LNCAP (cell line): Measurements from ENCODE around the gene MYO1G.

Source experiments
- TF ChIP-seq, protein P1 (sequence below): fragments of 450-650 bp; IDR thresholded peaks from 2 replicates; pipeline ENCODE4 v1.5.1; 2017; ENCODE audit warnings: mild to moderate bottlenecking

Gene MYO1G

DNA sequence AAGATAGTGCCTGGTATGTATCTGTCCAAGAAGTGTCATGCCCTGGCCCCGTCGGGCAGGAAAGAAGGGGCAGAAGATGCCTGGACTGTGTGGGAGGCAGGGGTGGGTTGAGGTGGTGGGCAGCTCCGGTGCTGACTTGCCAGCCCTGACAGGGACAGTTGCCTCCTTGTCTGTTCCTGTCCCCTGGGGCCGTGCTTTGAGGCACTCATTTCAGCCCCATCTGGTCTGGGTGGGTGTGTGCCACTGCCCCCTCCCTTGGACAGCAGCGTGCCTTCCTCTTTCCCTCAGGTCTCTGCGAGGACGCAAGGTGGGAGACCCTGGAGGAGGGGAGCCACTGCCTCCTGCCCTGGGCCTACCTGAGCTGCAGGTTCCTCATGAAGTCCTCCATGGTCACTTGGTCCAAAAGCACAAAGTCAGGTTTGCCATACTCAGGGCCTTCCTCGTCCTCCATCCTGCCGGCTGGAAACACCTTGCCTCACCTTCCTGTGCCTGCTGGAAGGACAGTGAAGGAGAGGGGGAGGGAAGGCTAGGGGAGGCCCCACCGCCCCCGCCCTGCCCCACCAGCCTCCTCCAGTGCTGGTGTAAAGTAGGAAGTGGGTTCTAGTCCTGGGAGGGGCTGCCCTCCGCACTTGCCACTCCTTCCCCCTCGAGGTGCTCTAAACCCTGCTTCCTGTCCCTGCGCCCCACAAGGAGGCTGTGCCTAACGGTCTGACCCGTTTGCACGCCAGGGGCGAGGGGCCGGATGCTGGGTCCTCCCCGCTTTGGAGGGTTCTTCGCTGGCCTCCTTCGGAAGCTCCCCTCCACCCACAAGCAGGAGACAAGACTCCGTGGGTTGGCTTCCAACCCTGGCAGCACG lies at the start of gene MYO1G:
MYO1G (minus strand) TSS at position 505 of the 856 bp plus-strand sequence; CDS start at position 451, 54 bp downstream.
- TF ChIP-seq, protein P1, sequence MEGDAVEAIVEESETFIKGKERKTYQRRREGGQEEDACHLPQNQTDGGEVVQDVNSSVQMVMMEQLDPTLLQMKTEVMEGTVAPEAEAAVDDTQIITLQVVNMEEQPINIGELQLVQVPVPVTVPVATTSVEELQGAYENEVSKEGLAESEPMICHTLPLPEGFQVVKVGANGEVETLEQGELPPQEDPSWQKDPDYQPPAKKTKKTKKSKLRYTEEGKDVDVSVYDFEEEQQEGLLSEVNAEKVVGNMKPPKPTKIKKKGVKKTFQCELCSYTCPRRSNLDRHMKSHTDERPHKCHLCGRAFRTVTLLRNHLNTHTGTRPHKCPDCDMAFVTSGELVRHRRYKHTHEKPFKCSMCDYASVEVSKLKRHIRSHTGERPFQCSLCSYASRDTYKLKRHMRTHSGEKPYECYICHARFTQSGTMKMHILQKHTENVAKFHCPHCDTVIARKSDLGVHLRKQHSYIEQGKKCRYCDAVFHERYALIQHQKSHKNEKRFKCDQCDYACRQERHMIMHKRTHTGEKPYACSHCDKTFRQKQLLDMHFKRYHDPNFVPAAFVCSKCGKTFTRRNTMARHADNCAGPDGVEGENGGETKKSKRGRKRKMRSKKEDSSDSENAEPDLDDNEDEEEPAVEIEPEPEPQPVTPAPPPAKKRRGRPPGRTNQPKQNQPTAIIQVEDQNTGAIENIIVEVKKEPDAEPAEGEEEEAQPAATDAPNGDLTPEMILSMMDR: no peak

DNA sequence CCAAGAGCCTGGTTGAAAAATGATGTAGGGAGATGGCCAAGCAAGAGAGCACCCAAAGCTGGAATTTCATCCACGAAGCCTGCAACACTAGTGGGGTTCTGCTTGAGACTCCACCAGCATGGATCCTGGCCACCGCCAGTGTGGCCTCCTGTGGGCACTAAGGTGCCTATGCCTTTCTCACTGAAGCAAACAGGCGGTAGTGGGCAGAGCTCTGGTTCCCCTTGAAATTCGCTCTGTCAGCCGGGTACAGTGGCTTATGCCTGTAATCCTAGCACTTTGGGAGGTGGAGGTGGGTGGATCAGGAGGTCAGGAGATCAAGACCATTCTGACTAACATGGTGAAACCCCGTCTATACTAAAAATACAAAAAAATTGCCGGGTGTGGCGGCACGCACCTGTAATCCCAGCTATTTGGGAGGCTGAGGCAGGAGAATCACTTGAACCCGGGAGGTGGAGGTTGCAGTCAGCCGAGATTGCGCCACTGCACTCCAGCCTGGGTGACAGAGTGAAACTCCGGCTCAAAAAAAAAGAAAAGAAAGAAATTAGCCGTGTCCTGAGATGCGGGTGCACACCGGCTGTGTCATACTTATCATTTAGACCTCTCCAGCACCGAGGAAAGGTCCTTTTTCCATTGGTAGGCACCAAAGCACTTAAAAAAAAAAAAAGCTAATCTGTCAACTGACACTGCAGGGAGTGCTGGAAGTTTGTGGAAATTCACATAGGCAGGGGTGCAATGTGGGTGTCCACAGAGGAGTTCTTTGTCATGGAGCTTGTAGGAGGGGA lies 49.5 kb upstream of the MYO1G start:
- TF ChIP-seq, protein P1: no peak

DNA sequence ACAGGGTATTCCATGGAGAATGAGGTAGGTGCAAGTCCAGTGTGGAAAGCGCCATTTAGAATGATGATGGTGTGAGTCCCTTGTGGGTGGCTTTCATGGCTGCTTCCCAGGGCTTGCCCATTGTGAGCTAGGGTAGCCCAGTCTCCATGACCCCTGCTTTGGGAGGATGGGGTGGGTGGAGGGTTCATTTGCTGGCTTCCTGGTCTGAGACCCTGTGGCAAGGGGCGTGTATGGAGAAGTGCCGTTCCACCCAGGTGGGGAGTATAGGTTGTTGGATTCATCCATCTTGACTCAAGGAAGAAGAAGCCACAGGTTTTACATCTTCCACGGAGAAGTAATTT lies 48.9 kb upstream of the MYO1G start:
- TF ChIP-seq, protein P1: no peak

DNA sequence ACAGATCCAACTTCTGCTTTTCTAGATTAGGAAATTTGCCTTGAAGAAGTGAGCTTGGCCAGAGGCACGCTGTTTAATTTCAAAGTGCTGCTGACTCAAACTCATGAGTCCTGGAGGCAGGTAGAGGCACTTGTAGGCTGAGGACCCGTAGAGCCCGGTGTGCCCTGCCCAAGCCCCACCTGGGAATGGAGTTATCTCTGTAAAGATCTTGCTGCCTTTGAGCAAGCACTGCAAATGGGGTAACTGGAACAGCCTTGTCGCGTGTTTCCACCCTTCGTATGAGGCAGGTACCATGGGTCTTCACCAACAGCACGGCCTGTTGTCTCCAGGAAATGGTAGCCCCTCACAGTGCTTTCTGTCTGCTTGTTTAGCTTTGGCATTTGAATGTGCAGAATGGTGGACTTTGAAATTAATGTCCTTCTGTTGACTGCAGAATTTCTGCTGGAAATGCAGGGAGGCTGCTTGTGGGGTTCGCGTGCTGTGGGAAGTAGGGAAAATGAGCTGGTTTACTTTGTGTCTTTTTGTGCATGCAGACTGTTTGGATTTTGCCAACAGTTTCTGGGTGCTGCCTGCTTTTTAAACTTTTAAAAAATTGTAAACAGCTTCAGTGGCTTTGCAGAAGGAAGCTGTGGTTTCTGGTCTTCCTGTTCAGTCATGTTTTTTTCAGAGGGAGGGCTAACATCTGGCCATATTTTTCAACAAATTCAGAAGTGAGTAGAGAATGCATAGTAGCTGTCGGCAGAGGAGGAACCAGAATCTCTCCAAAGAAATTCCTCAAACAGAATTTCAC lies 48.4 kb upstream of the MYO1G start:
- TF ChIP-seq, protein P1: no peak

DNA sequence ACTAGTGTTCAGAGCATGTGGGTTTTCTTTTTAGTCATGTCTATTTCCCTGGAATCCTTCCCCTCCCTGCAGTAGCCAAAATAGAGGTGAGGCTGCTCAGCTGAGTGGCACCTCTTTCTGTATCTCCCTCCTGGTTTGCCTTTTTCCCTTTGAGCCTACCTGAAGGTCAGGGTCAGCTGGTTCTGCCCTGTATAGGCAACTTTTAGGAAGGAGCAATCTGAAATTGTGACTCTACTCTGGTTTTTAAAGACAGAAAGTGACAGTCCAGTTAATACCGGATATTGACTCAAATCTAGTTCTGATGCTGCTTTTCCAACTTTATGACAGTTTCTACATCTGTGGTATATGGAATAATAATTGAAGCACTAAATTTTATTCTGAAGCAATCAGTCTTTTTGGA lies 47.2 kb upstream of the MYO1G start:
- TF ChIP-seq, protein P1: no peak

DNA sequence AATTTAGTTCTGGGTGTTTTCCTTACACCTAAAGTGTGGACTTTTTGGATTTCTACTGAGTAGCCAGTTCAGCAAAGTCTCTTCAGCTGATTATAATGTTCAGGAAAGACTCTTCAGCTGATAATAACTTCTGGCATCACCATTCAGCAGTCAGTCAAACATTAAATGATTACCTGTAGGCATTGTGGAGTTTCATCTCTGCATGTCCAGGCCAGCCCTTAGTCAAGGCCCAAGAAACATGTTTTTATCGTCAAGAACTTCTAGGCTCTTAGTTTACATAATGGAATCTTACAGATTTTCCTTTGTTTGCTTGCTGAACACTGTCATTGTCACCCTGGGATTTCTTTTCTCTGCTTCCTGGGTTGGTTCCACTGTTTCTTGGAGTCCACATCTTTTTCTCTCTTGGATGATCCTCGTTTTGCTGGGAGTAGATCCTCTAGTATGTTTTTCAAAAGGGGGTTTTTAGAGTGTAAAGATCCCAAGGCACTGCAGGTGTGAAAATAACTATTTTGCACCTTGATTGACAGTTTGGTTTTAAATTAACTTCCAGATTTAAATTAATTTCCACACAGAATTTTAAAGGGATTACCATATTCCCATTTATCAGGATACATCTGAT lies 45.4 kb upstream of the MYO1G start:
- TF ChIP-seq, protein P1: no peak
